Bronchial epithelial cell (primary cell): ENCODE measurements around the gene DEPDC5. TPM values are rescaled to one million over a fixed set of nuclear protein-coding genes. Genes with fewer than 3 reads are reported as not detected.

Experiments used
- DNase-seq: peaks from one replicate; pipeline ENCODE4 v3.0.0-alpha.2; 2010; ENCODE audit warnings: low read depth
- FAIRE-seq: peaks from 2 replicates; lab custom pipeline; 2011; peaks lifted over from hg19 to GRCh38; lab: Jason Lieb, UNC
- H3K27me3 ChIP-seq: 2 replicates; pipeline ENCODE4 v1.5.1; 2011; ENCODE audit warnings: low read length; ENCODE audit not compliant: control insufficient read depth, insufficient read depth
- H3K36me3 ChIP-seq: 2 replicates; pipeline ENCODE4 v1.5.1; 2011; ENCODE audit warnings: low read length; ENCODE audit not compliant: control insufficient read depth, insufficient read depth
- H3K4me3 ChIP-seq: 2 replicates; pipeline ENCODE4 v1.5.1; 2011; ENCODE audit warnings: mild to moderate bottlenecking, low read depth, low read length, control low read depth
- total RNA-seq: library from RNA; depleted of rRNA; stranded (reverse); fragments of >200 nt; gene quantifications from 2 replicates; pipeline ENCODE4 v1.2.1, GENCODE V29; 2014
- TF ChIP-seq, protein P1 (sequence below): IDR thresholded peaks from 2 replicates; pipeline ENCODE4 v1.5.1; 2011; ENCODE audit warnings: mild to moderate bottlenecking, moderate library complexity, low read length, control low read depth, inconsistent platforms; ENCODE audit not compliant: insufficient read depth, severe bottlenecking

Gene DEPDC5
- total RNA-seq, 1 donor from 2014 or later, result 6.8 TPM

DNA sequence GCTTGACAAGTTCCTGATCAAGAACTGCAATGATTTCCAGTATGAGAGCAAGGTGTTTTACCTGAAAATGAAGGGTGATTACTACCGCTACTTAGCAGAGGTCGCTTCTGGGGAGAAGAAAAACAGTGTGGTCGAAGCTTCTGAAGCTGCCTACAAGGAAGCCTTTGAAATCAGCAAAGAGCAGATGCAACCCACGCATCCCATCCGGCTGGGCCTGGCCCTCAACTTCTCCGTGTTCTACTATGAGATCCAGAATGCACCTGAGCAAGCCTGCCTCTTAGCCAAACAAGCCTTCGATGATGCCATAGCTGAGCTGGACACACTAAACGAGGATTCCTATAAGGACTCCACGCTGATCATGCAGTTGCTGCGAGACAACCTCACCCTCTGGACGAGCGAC, 202.5 kb downstream of the DEPDC5 start:
- H3K27me3 ChIP-seq, result no peaks in the 10 kb centered on the region
- DNase-seq (no peak), FAIRE-seq (peak; percentile 23)
- no peak overlapping the region for H3K4me3 ChIP-seq
- peaks cover 11% of the 10 kb centered on the region for H3K36me3 ChIP-seq
- TF ChIP-seq, protein P1, sequence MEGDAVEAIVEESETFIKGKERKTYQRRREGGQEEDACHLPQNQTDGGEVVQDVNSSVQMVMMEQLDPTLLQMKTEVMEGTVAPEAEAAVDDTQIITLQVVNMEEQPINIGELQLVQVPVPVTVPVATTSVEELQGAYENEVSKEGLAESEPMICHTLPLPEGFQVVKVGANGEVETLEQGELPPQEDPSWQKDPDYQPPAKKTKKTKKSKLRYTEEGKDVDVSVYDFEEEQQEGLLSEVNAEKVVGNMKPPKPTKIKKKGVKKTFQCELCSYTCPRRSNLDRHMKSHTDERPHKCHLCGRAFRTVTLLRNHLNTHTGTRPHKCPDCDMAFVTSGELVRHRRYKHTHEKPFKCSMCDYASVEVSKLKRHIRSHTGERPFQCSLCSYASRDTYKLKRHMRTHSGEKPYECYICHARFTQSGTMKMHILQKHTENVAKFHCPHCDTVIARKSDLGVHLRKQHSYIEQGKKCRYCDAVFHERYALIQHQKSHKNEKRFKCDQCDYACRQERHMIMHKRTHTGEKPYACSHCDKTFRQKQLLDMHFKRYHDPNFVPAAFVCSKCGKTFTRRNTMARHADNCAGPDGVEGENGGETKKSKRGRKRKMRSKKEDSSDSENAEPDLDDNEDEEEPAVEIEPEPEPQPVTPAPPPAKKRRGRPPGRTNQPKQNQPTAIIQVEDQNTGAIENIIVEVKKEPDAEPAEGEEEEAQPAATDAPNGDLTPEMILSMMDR, result no peak

Other genes starting within 250 kb of the DEPDC5 start
- 21.9 and 28.7 TPM in 2 replicates for gene PISD, start 91.8 kb upstream of the DEPDC5 start, total RNA-seq
- gene PRR14L, start 3.9 kb upstream of the DEPDC5 start, total RNA-seq, result 17.4 and 21.6 TPM in 2 replicates
- gene YWHAH, start 190.5 kb downstream of the DEPDC5 start, total RNA-seq, result 61.9 and 65.3 TPM in 2 replicates